CD4-positive, CD25-positive, alpha-beta regulatory T cell (primary cell): ENCODE results near the gene BAZ2B. TPM values are rescaled to one million over a fixed set of nuclear protein-coding genes. Genes with fewer than 3 reads are reported as not detected.
A peak's percentile ranks its signal among the peaks of the same experiment; 100 is the strongest.

Experiments
- ATAC-seq, 2 donors: fragments of 150-1000 bp; cut with Tn5 transposase; one replicate each; pipeline ENCODE4 v1.10.0; 2021; ENCODE audit warnings: low read depth in 2 of 2, moderate number of reproducible peaks in 2 of 2, moderate library complexity in 1 of 2
- DNase-seq, 3 donors: peaks; one replicate each; pipeline versions ENCODE4 v3.0.0 to v3.0.0-alpha.2; 2012 to 2022; ENCODE audit warnings: mixed read lengths in 1 of 3
- H3K27ac ChIP-seq: one replicate; pipeline ENCODE4 v1.7.0; 2013; ENCODE audit warnings: mild to moderate bottlenecking, low read length; ENCODE audit not compliant: insufficient read depth, poor library complexity, severe bottlenecking
- H3K27me3 ChIP-seq: one replicate; pipeline ENCODE4 v1.7.0; 2013; ENCODE audit warnings: low read length; ENCODE audit not compliant: control insufficient read depth, insufficient read depth
- H3K36me3 ChIP-seq: one replicate; pipeline ENCODE4 v1.7.0; 2013; ENCODE audit warnings: mild to moderate bottlenecking, low read length, moderate library complexity; ENCODE audit not compliant: control insufficient read depth, insufficient read depth
- H3K4me1 ChIP-seq: 2 replicates; pipeline ENCODE4 v1.7.0; 2013; ENCODE audit warnings: mild to moderate bottlenecking, low read length; ENCODE audit not compliant: insufficient read depth, control insufficient read depth, poor library complexity, severe bottlenecking
- H3K4me3 ChIP-seq: one replicate; pipeline ENCODE4 v1.7.0; 2013; ENCODE audit warnings: low read depth, mild to moderate bottlenecking, low read length, moderate library complexity
- H3K9me3 ChIP-seq, 2 experiments: 1 replicate in 1 of 2; 2 replicates in 1 of 2; pipeline ENCODE4 v1.7.0; 2013; ENCODE audit warnings: low read length in 2 of 2, mild to moderate bottlenecking in 1 of 2, moderate library complexity in 1 of 2; ENCODE audit not compliant: control insufficient read depth in 2 of 2
- H3K27ac Mint-ChIP-seq, 3 donors: one replicate each; pipeline ENCODE4 v1.8.0; 2020 to 2022; ENCODE audit warnings: mild to moderate bottlenecking in 3 of 3, mixed read lengths in 3 of 3, moderate library complexity in 2 of 3
- H3K27me3 Mint-ChIP-seq: one replicate; pipeline ENCODE4 v1.8.0; 2022; ENCODE audit warnings: mild to moderate bottlenecking, mixed read lengths
- H3K36me3 Mint-ChIP-seq: one replicate; pipeline ENCODE4 v1.8.0; 2020; ENCODE audit warnings: mixed read lengths
- H3K4me1 Mint-ChIP-seq, 4 donors: one replicate each; pipeline ENCODE4 v1.8.0; 2020 to 2022; ENCODE audit warnings: mixed read lengths in 4 of 4, mild to moderate bottlenecking in 1 of 4
- H3K4me3 Mint-ChIP-seq, 4 donors: one replicate each; pipeline ENCODE4 v1.8.0; 2020 to 2022; ENCODE audit warnings: mild to moderate bottlenecking in 4 of 4, mixed read lengths in 4 of 4, moderate library complexity in 3 of 4
- H3K9me3 Mint-ChIP-seq, 7 donors: one replicate each; pipeline ENCODE4 v1.8.0; 2020 to 2022; ENCODE audit warnings: mixed read lengths in 7 of 7, mild to moderate bottlenecking in 3 of 7, moderate library complexity in 2 of 7
- polyA plus RNA-seq, 4 donors: library from polyadenylated mRNA; unstranded; fragments of 300-500 nt; fragmentation: Illumina TruSeq; gene quantifications; one replicate each; pipeline ENCODE4 v1.2.3, GENCODE V29; 2021
- total RNA-seq: library from RNA; stranded (reverse); gene quantifications from one replicate; pipeline ENCODE4 v1.2.3, GENCODE V29; 2022

Gene BAZ2B, protein sequence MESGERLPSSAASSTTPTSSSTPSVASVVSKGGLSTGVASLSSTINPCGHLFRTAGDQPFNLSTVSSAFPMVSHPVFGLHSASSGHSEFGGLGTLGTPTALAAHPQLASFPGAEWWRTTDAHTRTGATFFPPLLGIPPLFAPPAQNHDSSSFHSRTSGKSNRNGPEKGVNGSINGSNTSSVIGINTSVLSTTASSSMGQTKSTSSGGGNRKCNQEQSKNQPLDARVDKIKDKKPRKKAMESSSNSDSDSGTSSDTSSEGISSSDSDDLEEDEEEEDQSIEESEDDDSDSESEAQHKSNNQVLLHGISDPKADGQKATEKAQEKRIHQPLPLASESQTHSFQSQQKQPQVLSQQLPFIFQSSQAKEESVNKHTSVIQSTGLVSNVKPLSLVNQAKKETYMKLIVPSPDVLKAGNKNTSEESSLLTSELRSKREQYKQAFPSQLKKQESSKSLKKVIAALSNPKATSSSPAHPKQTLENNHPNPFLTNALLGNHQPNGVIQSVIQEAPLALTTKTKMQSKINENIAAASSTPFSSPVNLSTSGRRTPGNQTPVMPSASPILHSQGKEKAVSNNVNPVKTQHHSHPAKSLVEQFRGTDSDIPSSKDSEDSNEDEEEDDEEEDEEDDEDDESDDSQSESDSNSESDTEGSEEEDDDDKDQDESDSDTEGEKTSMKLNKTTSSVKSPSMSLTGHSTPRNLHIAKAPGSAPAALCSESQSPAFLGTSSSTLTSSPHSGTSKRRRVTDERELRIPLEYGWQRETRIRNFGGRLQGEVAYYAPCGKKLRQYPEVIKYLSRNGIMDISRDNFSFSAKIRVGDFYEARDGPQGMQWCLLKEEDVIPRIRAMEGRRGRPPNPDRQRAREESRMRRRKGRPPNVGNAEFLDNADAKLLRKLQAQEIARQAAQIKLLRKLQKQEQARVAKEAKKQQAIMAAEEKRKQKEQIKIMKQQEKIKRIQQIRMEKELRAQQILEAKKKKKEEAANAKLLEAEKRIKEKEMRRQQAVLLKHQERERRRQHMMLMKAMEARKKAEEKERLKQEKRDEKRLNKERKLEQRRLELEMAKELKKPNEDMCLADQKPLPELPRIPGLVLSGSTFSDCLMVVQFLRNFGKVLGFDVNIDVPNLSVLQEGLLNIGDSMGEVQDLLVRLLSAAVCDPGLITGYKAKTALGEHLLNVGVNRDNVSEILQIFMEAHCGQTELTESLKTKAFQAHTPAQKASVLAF (N-terminal part only)
- total RNA-seq (39.6 TPM), polyA plus RNA-seq (10 to 100 TPM in 1 of 4 donors, 1 to 10 TPM in 3; 7.8 to 15.6 (median 9.4) TPM)

DNA sequence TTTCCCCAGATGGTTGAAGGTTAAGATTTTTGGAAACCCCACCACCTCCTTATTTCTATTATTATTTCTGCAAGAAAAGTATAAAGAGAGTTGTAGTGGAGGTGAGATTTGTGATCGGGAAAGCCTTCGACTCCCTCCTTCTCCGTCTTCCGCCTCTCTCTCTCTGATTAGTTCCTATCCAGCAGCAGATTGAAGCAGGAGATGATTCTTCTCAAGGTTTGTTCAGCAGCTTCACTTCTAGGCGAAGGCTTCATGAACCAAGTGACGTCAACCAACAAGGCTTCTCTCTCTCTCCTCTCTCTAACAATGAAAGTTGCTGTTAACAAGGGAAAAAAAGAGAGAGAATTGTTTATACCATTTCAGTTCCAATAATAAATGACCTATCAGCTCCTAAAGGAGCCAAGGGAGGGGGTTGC is at the start of gene BAZ2B:
Gene BAZ2B, minus strand, starts transcription at position 263 of the 416 bp plus-strand sequence. CDS start 137,829 bp downstream, outside the sequence.
- peaks cover 11% of the 10 kb centered on the region for H3K27me3 ChIP-seq
- H3K36me3 ChIP-seq: no peaks in the 10 kb centered on the region
- H3K9me3 Mint-ChIP-seq: peaks cover 0 to 2% (median 0%) of the 10 kb centered on the region in 7 donors
- H3K9me3 ChIP-seq: no peaks in the 10 kb centered on the region
- DNase-seq: peak in 2 of 3 donors; percentile 12 to 27
- H3K27ac ChIP-seq: peak within 1 kb of the TSS; percentile 23
- H3K4me1 ChIP-seq: peaks cover 20% of the 10 kb centered on the region
- H3K4me3 Mint-ChIP-seq: peak within 1 kb of the TSS; percentile 88 to 95 (median 92)
- peak within 1 kb of the TSS; percentile 52 to 78 (median 74) for H3K27ac Mint-ChIP-seq
- peaks cover 32% of the 10 kb centered on the region for H3K27me3 Mint-ChIP-seq
- H3K4me3 ChIP-seq: peak within 1 kb of the TSS; percentile 69
- ATAC-seq: peak in 1 of 2 donors; percentile 36
- no peaks in the 10 kb centered on the region for H3K36me3 Mint-ChIP-seq
- H3K4me1 Mint-ChIP-seq: peaks cover 5 to 14% (median 8%) of the 10 kb centered on the region in 4 donors

DNA sequence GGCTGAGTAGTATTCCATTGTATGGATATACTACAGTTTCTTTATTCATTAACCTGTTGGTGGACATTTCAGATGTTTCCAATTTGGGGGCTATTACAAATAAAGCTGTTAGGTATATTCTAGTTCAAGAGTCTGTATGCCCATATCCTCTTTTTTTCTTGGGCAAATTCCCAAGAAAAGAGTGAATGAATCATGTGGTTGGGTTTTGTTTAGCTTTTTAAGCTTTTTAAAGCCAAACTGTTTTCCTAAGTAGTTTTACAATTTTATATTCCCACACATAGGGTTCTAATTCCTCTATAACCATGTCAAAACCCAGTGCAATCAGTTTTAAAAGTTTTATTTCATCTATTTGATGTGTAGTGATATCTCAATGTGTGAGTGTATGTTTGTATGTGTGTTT is 44.9 kb upstream of the BAZ2B start:
- DNase-seq: no peak
- peaks cover 9% of the 10 kb centered on the region for H3K36me3 Mint-ChIP-seq
- peaks cover 2 to 16% (median 10%) of the 10 kb centered on the region in 7 donors for H3K9me3 Mint-ChIP-seq
- Histone ChIP-seq H3K36me3 (no peaks in the 10 kb centered on the region), H3K9me3 (no peaks in the 10 kb centered on the region), H3K27ac (no peak overlapping the region), H3K4me3 (no peak overlapping the region), H3K27me3 (no peaks in the 10 kb centered on the region), H3K4me1 (no peaks in the 10 kb centered on the region)
- H3K4me3 Mint-ChIP-seq: no peak overlapping the region
- ATAC-seq: no peak
- H3K4me1 Mint-ChIP-seq: peaks cover 0 to 5% (median 0%) of the 10 kb centered on the region in 4 donors
- H3K27ac Mint-ChIP-seq: no peak overlapping the region
- no peaks in the 10 kb centered on the region for H3K27me3 Mint-ChIP-seq

DNA sequence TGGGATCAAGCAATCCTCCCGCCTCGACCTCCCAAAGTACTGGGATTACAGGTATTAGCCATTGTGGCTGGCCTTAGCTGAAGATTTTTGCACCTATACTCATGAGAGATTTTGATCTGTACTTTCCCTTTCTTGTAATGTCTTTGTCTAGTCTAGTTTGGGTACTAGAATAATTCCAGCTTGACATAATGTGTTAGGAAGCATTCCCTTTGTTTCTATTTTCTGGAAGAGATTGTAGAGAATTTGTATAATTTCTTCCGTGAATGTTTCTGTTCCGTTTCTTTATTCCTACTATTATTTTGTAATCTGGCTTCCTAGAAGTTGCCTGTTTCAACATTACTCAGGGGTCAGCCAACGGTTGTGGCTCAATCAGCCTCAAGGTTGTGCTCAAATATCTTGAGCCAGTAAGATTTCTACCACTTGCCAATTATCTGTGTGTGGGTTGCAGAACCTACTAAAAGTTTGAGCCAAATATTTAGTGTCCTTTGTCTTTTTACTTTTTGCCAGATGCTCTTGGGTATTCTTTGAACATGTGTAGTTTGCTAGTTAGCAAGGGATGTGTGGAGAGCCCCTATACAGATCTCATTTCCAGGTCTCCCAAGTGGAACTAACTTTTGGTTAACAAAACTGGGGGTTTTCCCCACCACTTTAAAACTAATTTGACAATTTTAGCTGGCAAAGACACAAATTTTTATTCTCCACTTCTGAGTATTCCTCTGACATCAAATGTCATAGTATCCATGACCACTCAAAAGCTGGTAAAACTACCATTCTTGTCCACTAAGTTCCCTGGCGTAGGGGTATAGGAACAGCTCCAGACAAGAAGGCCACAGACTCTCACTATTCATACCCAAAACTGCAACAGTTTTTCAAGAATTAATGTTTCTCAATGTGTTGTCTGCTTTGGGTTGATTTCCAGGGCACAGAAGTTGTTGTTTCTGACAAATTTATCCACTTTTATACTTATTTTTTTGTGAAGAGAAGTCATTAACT is 42.8 kb upstream of the BAZ2B start:
- no peak for DNase-seq
- no peaks in the 10 kb centered on the region for H3K4me1 ChIP-seq
- H3K36me3 ChIP-seq: no peaks in the 10 kb centered on the region
- no peaks in the 10 kb centered on the region for H3K9me3 ChIP-seq
- Mint-ChIP-seq H3K9me3 (peaks cover 2 to 23% (median 13%) of the 10 kb centered on the region in 7 donors), H3K27ac (no peak overlapping the region), H3K4me3 (no peak overlapping the region), H3K4me1 (peaks cover 0 to 5% (median 0%) of the 10 kb centered on the region in 4 donors), H3K27me3 (no peaks in the 10 kb centered on the region), H3K36me3 (peaks cover 10% of the 10 kb centered on the region)
- H3K4me3 ChIP-seq: no peak overlapping the region
- no peak for ATAC-seq
- no peak overlapping the region for H3K27ac ChIP-seq
- H3K27me3 ChIP-seq: no peaks in the 10 kb centered on the region

DNA sequence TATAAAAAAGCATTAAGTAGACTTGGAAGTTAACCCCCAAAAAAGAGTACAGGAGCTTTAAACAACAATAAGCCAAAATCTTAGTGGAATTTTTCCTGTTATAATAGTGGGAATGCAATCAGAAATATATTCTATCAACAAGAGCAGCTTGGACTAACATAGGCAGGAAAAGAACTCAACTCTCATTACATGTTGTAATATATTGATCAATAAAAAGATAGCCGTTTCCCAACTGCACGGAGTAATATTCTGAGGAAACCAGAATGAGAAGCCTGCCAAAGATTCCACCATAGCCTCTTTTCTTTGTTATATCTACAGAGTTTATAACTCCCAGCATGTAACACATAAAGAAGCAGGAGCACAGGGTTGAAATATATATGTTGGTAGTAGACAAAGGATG is 37.6 kb upstream of the BAZ2B start:
- Histone ChIP-seq H3K27ac (no peak overlapping the region), H3K4me1 (no peaks in the 10 kb centered on the region), H3K36me3 (no peaks in the 10 kb centered on the region), H3K9me3 (no peaks in the 10 kb centered on the region), H3K27me3 (no peaks in the 10 kb centered on the region), H3K4me3 (no peak overlapping the region)
- Mint-ChIP-seq H3K27ac (no peak overlapping the region), H3K36me3 (peaks cover 10% of the 10 kb centered on the region), H3K4me1 (no peaks in the 10 kb centered on the region), H3K4me3 (no peak overlapping the region), H3K9me3 (peaks cover 0 to 22% (median 13%) of the 10 kb centered on the region in 7 donors), H3K27me3 (no peaks in the 10 kb centered on the region)
- DNase-seq (no peak), ATAC-seq (no peak)

DNA sequence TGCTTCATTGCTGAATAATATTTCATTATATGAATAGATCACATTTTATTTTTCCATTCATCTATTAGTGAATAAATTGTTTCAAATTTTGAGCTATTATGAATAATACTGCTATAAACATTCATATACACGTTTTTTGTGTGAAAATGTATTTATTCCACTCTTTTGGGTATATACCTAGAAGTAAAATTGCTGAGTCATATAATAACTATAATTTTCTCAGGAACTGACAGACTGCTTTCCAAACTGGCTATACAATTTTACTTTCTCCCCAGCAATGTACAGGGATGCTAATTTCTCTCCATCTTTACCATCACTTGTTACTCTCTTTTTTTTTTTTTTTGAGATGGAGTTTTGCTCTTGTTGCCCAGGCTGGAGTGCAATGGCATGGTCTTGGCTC is 35.5 kb upstream of the BAZ2B start:
- Mint-ChIP-seq H3K27ac (no peak overlapping the region), H3K36me3 (peaks cover 7% of the 10 kb centered on the region), H3K4me1 (no peaks in the 10 kb centered on the region), H3K9me3 (peaks cover 0 to 15% (median 7%) of the 10 kb centered on the region in 7 donors), H3K4me3 (no peak overlapping the region), H3K27me3 (no peaks in the 10 kb centered on the region)
- Histone ChIP-seq H3K36me3 (no peaks in the 10 kb centered on the region), H3K4me1 (no peaks in the 10 kb centered on the region), H3K27me3 (no peaks in the 10 kb centered on the region), H3K27ac (no peak overlapping the region), H3K9me3 (no peaks in the 10 kb centered on the region), H3K4me3 (no peak overlapping the region)
- no peak for DNase-seq
- no peak for ATAC-seq

DNA sequence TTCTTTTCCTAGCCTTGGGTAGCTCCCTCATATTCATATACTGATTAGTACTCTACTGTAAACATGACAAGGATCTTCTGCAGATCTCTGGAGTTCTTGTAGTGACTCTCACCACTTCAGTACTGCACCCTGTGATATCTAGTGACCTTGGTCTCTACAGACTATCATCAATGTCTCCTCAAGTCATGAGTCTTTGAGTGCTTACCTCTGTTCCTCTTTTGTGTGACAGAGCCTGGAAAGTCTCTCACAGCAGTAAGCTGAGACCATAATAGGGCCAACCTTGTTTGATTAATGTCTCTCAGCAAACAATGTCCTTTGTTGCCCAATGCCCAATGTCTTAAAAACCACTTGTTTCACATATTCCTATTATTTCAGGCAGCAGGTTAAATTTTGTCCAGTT is 34.2 kb upstream of the BAZ2B start:
- DNase-seq (no peak), ATAC-seq (no peak)
- no peaks in the 10 kb centered on the region for H3K27me3 Mint-ChIP-seq
- no peaks in the 10 kb centered on the region for H3K4me1 Mint-ChIP-seq
- no peak overlapping the region for H3K4me3 ChIP-seq
- no peaks in the 10 kb centered on the region for H3K27me3 ChIP-seq
- H3K27ac Mint-ChIP-seq: no peak overlapping the region
- peaks cover 6% of the 10 kb centered on the region for H3K36me3 Mint-ChIP-seq
- H3K4me1 ChIP-seq: no peaks in the 10 kb centered on the region
- H3K9me3 Mint-ChIP-seq: peaks cover 0 to 13% (median 6%) of the 10 kb centered on the region in 7 donors
- H3K36me3 ChIP-seq: no peaks in the 10 kb centered on the region
- H3K27ac ChIP-seq: no peak overlapping the region
- H3K4me3 Mint-ChIP-seq: no peak overlapping the region
- no peaks in the 10 kb centered on the region for H3K9me3 ChIP-seq
